Left colon (tissue), 2 donors: ENCODE data around the gene HNRNPU. TPM values are rescaled to one million over a fixed set of nuclear protein-coding genes. Genes with fewer than 3 reads are reported as not detected.
A peak's percentile ranks its signal among the peaks of the same experiment; 100 is the strongest.

ENCODE experiments used
- ATAC-seq: fragments of 200-7000 bp; cut with Tn5 transposase; one replicate; pipeline ENCODE4 v1.9.1; 2020; ENCODE audit warnings: mild to moderate bottlenecking, moderate library complexity
- DNase-seq, 2 donors: peaks; one replicate each; pipeline ENCODE4 v3.0.0-alpha.2; 2020
- intact Hi-C, 2 donors: fragments of 100-400 bp; cut with DNase I in 1 of 2; cut with micrococcal nuclease in 1 of 2; formaldehyde crosslinking; loops; one replicate each; pipeline versions ENCODE4 v1.11.2 to v1.14.0; 2022; cut with DNase I, micrococcal nuclease
- long read RNA-seq: library from polyadenylated mRNA; unstranded; transcript quantifications from one replicate; pipeline ENCODE4 v2.0.0, GENCODE V29; 2021
- total RNA-seq, 2 donors: library from RNA; stranded (reverse); fragmentation: NEBNext Ultra II Directional; extraction: Animal tissue kit (Norgen Biotek cat#: 25700); gene quantifications; one replicate each; pipeline ENCODE4 v1.2.1, GENCODE V29; 2021
- donor health status: DM: no; HTN: no; CAD: no.
- donor health status: DM: yes; HTN: yes; CAD: no.

The HNRNPU gene
- 100 to 1,000 TPM; 188 to 225 TPM for total RNA-seq
- long read RNA-seq, full-length matches to known transcripts = 270 of 313 reads
- long read RNA-seq, partial matches to known transcripts = 29 of 313 reads
- long read RNA-seq, other reads (novel, unspliced or antisense) = 14 of 313 reads

DNA sequence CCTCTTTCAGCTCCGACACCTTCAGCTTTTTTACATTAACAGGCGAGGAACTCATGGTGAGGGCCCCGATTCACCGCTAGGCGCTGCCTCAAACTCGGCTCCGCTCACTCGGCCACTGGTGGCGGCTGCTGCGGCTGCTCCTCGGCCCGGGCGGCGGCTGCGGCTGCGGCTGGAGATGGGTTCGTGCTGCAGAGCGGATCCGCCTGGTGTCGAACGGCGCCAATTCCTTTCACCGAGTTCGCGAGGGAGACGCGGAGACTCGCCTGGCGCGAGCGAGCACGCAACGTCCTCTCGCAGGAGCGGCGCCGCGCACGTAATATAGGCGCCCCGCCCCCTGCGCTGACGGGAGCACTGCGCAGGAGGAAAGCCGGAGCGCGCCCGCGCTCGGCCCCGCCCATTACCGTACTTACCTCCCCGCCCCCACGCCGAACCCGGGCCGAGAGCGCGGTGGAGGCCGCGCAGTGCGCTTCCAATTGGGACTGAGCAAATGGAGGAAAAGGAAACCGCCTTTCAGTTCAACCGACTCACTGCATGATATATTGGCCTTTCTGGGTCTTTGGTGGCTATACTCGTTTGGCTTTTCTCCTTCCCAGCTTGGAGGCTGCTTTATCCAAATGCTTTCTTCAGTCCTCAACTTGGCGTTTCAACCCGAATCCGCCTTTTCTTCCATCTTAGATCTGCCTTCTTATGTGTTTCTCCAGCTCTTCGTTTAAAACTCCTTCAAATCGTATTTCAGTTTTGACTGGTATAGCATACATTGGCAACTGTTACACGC is at the start of gene HNRNPU:
TSS of gene HNRNPU (minus strand) at position 291 of the 775 bp plus-strand sequence. CDS start at position 55, 236 bp downstream.
- ATAC-seq = peak; percentile 85
- DNase-seq = peak; percentile 95 to 98
- intact Hi-C loops = loop anchor here in 1 of 2 donors (5.0 to 10.0 kb wide), 2 partner anchors 100 to 178 kb away; a partner anchor contains a TSS

DNA sequence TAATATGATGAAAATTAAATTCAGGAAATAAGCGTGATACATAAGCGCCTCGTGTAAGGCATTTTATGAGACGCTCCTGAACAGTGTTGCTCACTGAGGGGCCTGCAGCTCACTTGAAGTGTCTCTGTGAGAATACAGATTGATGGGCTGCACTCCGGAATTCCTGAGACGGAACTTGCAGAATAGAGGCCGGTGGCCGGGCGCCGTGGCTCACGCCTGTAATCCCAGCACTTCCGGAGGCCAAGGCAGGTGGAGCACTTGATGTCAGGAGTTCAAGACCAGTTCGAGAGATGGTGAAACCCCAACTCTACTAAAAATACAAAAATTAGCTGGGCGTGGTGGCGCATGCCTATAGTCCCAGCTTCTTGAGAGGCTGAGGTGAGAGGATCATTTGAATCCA is 49.5 kb upstream of the HNRNPU start:
- ATAC-seq (no peak), DNase-seq (no peak)
- intact Hi-C loops = no loop called here

DNA sequence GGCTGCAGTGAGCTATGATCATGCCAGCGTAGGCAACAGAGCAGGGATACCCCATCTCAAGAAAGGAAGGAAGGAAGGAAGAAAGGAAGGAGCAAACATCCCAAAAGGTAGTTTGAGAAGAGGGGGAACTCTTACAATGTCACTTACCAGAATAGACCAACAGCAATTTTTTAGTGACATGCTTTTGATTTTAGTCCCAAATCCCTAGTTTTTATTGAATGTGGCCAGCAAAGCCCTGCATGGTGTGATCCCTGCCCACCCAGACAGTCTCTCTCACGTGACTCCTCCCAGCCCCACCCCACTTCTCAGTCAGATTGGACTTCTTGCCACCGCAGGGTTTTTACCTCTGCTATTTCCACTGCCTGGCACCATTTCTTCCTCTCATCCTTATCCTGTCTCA is 39.8 kb upstream of the HNRNPU start:
- intact Hi-C loops = no loop called here
- ATAC-seq = no peak

DNA sequence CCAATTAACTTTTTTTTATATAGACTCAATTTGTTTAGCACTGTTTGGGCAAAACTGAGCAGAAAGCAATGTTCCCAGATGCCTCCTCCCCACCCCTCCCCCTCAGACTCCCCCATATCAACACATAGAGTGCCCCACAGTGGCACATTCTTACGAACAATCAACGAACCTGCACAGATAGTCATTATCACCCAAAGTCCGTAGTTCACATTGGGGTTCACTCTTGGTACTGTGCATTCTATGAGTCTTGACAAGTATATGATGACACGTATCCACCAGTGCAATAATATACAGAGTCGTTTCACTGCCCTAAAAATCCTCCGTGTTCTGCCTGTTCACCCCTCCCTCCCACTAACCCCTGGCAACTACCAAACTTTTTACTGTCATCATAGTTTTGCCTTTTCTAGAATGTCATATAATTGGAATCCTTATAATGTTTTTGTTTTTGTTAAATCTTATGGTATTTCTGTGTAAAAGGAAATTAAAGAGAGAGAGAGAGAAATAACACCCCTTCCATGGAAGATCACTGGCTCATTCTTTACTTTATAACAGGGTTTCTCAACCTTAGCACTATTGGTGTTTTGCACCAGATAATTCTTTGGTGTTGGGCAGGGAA is 37.2 kb upstream of the HNRNPU start:
- ATAC-seq (no peak), DNase-seq (no peak)
- intact Hi-C loops = no loop called here

More for the DNA sequence above, 39.8 kb upstream of the HNRNPU start:
- no peak for DNase-seq

DNA sequence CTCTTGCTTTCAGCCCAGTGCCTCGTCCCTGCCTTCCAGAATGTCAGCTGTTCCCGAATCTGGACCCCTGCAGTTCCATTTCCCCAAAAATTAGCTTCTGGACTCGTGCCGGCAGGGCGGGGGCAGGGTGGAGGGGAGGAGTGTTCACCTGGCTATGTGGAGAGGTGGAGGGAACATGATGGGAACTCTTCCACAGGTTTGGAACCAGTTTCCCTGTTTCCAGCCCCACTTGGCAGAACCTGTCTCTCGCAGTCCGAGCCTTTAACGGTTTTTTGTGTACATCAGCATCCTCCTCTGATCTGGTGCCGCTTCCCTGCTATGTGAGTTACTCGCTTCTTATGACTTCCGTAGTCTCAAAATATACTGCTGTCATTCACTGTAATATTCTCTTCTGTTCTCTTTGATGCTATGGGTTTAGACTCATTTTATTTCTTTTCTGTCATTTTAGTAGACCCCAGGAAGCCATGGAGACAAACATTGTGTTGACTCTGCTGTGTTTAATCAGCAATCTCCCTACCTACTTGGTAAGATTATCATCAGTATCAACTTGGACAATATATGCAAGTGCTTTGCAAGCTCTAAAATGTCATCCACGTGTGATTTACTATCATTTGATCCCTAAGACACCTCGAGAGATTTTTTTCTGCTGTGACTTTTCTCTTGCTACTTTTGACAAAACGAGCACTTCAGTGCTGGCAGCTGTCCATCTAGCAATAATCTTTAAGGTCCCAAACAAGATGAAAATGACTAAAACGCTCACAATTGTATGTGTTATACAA is 33.3 kb upstream of the HNRNPU start:
- no peak for ATAC-seq
- intact Hi-C loops = no loop called here
- no peak for DNase-seq

DNA sequence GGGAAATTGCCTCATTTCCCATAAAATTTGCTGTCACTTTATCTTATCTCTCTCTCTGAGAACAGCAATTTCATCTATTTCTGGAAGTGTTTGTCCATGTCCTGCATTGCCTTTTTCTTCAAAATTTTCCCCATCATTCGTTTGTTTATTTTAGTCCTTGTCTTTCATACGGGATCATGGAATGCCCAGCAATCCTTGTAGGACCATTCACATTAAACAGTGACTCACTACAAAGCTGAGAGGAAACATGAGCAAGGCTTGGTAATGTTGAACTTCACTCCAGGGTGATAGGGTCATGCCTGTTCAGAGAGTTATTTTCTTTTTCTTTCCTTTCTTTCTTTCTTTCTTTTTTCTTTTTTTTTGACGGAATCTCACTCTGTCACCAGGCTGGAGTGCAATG is 32.2 kb upstream of the HNRNPU start:
- intact Hi-C loops = no loop called here
- no peak for DNase-seq

DNA sequence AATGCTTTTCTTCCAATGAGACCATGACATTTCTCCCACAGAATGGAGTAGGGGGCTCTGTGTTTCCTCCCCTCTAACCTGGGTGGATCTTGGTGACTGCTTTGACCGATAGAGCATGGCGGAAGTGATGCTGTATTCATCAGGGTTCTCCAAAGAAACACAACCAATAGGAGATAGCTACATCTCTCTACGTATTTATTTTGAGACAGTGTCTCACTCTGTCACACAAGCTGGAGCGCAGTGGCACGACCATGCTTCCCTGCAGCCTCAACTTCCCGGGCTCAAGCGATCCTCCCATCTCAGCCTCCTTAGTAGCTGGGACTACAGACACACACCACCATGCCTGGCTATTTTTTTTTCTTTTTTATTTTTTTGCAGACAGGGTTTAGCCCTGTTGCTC is 29.5 kb upstream of the HNRNPU start:
- ATAC-seq = no peak
- intact Hi-C loops = no loop called here
- no peak for DNase-seq

More for the DNA sequence above, 32.2 kb upstream of the HNRNPU start:
- no peak for ATAC-seq

DNA sequence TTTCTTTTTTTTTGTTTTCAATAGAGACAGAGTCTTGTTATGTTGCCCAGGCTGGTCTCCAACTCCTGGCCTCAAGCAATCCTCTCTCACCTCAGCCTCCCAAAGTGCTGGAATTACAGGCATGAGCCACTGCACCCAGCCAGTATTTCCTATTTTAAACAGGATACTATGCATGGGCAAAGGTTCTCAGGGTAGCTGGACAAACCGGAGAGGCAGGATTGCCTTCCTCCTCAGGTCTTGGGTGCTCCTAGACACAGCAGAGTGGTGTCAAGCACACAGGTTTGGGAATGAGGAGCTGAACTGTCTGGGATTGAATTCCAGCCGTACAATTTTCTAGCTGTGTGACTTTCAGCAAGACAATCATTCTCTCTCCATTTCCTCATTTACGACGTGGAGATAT is 22.9 kb upstream of the HNRNPU start:
- ATAC-seq = no peak
- intact Hi-C loops = no loop called here

DNA sequence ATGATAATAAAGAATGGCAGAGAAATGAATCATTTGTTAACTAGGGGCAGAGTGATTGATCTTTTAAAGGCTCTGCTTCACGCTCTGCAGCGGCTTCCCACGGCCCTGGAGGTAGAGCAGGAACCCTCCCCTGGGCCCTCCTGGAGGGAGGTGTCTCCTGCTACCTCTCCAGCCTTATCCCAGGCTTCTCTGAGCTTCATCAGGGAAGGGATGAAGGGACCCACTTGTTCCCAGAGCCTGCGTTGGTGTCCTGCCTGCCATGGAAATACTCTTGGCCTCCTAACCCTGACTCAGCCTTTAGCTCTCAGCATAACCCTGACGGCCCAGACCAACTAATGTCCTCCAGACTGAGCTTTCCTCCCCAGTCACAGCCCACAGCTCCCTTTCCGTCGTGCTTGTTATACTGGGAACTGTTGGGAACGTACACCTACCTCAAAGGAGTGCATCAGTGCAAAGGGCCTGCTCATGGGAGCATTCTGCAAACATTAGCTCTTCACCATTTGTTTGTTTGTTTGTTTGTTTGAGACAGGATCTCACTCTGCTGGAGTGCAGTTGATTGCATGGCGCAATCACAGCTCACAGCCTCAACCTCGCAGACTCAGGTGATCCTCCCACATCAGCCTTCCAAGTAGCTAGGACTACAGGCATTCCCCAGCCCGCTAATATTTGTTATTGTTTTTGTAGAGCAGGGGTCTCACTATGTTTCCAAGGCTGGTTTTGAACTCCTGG is 17.4 kb upstream of the HNRNPU start:
- intact Hi-C loops = no loop called here
- ATAC-seq = no peak

More for the DNA sequence above, 22.9 kb upstream of the HNRNPU start:
- no peak for DNase-seq

DNA sequence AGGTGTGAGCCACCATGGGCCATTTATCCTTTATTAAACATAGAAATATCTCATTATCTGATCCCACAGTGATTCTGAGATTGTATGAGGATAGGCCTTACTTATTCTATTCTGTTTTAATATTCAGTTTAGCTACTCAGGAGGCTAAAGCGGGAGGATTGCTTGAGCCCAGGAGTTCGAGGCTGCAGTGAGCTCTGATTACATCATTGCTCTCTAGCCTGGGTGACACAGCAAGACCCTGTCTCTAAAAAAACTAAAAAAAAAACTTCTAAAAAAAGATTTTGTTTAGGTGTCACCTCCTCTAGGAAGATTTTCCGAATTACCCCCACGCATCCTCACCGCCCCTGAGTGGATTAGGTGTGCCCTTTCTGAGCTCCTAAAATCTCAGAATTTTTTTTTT is 14.3 kb upstream of the HNRNPU start:
- intact Hi-C loops = no loop called here
- ATAC-seq (no peak), DNase-seq (no peak)

More for the DNA sequence above, 17.4 kb upstream of the HNRNPU start:
- DNase-seq = no peak

DNA sequence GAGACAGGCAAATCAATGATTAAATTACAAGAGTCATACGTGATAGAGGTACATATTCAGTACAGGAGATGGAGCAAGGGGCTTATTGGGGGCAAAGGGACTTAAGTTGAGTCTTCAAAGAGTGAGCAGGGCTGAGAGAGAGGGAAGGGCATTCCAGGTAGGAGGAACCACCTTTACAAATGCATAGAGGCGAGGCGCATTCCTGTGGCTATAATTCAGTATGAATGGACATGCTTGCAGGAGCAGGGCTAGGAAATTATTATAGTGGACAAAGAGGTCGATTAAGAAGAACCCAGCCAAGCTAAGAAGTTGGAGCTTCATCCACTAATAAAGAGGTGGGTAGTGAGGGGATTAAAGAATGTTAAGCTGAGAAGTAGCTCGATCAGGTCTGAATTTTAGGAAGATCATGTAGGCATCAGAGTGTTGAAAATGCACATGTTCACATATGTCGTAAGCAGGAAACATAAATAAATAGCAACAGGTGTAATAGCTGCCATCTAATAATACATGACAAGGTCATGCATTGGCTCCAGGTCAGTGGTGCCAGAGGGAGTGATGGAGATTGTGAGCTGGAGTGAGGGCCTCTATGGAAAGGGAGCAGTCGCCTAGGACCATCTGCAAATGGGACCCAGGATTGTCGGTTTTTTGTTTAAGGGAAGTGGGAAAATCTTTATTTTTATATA is 12.0 kb upstream of the HNRNPU start:
- DNase-seq (no peak), ATAC-seq (no peak)
- intact Hi-C loops = no loop called here

DNA sequence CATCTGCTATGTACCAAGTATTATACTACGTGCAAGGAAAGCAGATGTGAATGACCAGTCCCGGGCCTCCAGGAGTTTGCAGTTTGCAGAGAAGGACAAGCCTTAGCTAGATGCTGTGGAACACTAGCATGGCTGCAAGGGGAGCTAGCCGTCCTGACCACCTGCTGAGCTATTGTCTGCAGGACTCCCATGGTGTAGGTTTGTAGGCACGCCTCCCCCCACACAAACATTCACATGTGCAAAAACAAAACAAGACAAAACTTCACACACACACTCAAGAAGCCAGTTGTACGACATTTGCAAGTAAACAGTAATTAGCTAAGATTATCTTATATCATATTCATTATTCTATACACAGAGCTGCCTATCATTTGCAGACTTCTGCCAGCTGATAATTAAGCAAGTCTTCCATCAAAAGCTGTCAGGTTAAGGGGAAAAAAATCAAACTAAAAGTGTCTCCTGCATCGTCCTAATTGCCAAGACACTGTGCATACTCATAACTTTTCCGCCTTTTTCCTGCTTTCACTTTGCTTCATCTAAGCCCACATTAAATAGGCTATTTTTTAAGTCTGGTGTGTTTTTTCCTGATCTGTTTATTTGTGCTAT is 10.7 kb upstream of the HNRNPU start:
- ATAC-seq (no peak), DNase-seq (no peak)
- intact Hi-C loops = no loop called here

DNA sequence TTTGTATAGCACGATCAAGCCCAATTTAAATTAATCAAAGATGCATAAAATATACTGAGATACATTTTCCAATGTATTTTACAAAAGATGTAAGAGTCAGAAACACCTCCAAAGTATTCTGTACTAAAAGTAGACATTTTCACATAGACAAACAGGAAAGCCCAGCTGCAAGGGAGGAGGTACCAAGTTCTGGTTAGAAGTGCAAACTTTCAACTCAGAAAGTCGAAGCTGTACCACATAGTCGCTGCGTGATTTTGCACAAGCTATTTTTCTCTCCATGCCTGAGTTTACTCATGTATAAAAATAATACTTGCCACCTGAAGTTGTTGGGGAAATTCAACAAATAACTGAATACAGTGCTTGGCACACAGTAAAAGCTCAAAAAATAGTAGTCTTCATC is 5.6 kb upstream of the HNRNPU start:
- intact Hi-C loops = loop anchor here in 1 of 2 donors (5.0 to 10.0 kb wide), 2 partner anchors 95 to 172 kb away; a partner anchor contains a TSS
- no peak for DNase-seq
- no peak for ATAC-seq

DNA sequence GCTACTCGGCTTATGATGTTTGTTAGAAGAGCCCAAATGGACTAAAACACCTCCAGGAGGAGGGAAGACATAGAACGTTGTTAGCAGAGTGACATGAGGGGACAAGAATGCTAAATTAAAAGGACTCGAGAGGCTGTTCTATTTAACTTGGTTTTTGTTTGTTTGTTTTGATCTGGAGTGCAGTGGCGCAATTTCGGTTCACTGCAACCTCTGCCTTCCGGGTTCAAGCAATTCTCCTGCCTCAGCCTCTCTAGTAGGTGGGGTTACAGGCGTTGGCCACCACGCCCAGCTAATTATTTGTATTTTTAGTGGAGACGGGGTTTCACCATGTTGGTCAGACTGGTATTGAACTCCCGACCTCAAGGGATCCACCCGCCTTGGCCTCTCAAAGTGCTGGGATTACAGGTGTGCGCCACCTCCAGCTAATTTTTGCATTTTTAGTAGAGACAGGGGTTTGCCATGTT is 5.1 kb upstream of the HNRNPU start:
- intact Hi-C loops = loop anchor here in 1 of 2 donors (5.0 to 10.0 kb wide), 2 partner anchors 95 to 173 kb away; a partner anchor contains a TSS
- no peak for ATAC-seq
- no peak for DNase-seq

DNA sequence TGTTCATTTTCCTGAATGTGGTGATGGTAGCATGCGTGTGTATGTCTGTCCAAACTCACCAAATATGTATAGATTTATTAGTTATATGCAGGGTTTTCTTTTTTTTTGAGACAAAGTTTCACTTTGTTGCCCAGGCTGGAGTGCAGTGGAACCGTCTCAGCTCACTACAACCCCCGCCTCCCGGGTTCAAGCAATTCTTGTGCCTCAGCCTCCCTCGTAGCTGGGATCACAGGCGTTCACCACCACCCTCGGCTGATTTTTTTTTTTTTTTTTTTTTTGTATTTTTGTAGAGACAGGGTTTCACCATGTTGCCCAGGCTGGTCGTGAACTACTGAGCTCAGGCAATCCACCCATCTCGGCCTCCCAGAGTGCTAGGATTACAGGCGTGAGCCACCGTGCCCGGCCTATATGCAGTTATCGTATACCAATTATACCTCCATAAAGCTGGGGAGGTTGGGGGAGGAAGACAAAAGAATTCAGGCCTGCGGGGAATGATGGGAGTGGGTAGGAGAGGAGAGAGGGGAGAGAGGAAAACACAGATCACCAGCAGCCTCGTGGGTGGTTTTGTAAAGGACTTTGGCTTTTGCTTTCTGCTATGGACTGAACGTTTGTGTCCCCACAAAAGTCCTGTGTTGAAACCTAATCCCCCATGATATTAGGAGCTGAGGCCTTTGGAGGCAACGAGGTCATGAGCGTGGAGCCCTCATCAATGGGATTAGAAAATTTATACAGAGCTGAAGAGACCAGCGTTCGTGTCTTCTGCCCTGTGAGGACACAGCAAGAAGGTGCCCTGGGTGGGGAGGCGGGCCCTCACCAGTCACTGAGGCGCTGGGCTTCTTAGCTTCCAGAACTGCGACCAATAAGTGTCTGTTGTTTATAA is 4.4 kb upstream of the HNRNPU start:
- DNase-seq (no peak), ATAC-seq (no peak)
- intact Hi-C loops = loop anchor here in 1 of 2 donors (5.0 to 10.0 kb wide), 2 partner anchors 96 to 174 kb away; a partner anchor contains a TSS

DNA sequence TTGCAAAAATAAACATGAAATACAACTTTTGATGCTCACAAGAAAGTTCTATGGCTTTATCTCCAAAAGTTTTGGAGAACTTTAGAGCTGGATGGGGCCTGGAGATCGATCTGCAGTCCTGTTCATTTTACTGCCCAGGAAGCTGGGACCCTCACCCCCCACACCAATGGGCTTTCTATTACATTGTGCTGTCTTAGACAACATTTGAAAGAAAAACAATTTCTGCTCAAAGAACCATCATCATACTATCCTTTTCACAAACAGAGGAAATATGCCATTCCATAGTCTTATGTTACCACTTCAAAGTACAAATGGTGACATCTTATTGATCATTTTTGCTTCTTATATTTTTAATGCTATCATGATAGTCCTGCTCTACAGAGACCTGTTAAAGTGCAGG is 2.0 kb upstream of the HNRNPU start:
- DNase-seq (no peak), ATAC-seq (no peak)
- intact Hi-C loops = loop anchor here in 1 of 2 donors (5.0 to 10.0 kb wide), 2 partner anchors 98 to 176 kb away; a partner anchor contains a TSS
